K562 (cell line): ENCODE results near the gene IRF9. TPM values are rescaled to one million over a fixed set of nuclear protein-coding genes. Genes with fewer than 3 reads are reported as not detected.

Experiments
- AFF4 ChIP-seq: sonication (generic); formaldehyde crosslinking; IDR thresholded peaks from 2 replicates; pipeline ENCODE4 v1.8.0; 2023; ENCODE audit warnings: mild to moderate bottlenecking, missing genetic modification reagents
- ATF3 ChIP-seq, 2 experiments: fragments of 450-650 bp in 1 of 2; sonication (generic) in 1 of 2; formaldehyde crosslinking in 1 of 2; IDR thresholded peaks in 1 of 2; conservative IDR thresholded peaks in 1 of 2; 2 replicates each; pipeline versions ENCODE4 v1.6.1 to v1.8.1; 2016 to 2023; ENCODE audit warnings: mild to moderate bottlenecking in 2 of 2, moderate library complexity in 2 of 2, inconsistent platforms in 1 of 2, missing genetic modification reagents in 1 of 2
- ATF7 ChIP-seq: fragments of 450-650 bp; IDR thresholded peaks from 2 replicates; pipeline ENCODE4 v1.7.1; 2014; ENCODE audit warnings: mild to moderate bottlenecking, moderate library complexity
- CBX5 ChIP-seq: IDR thresholded peaks from 2 replicates; pipeline ENCODE4 v1.6.1; 2014; ENCODE audit warnings: low read depth, borderline replicate concordance
- CHD2 ChIP-seq: IDR thresholded peaks from 2 replicates; pipeline ENCODE4 v1.6.1; 2011; ENCODE audit warnings: low read depth, low read length
- CREBBP ChIP-seq: IDR thresholded peaks from one replicate; pipeline ENCODE4 v1.6.1; 2012; ENCODE audit warnings: low read depth, mild to moderate bottlenecking, control low read depth, inconsistent platforms, low read length
- DIDO1 ChIP-seq: fragments of 450-650 bp; IDR thresholded peaks from 2 replicates; pipeline ENCODE4 v1.6.1; 2016; ENCODE audit warnings: low read depth, missing biosample characterization, missing genetic modification characterization
- E2F6 ChIP-seq, 2 experiments: IDR thresholded peaks; 2 replicates each; pipeline ENCODE4 v1.6.1; 2011; ENCODE audit warnings: borderline replicate concordance in 1 of 2, control low read depth in 1 of 2, low read depth in 1 of 2, low read length in 1 of 2, mild to moderate bottlenecking in 1 of 2, mixed read lengths in 1 of 2, moderate library complexity in 1 of 2; ENCODE audit not compliant: insufficient read depth in 1 of 2, insufficient read length in 1 of 2, poor library complexity in 1 of 2, severe bottlenecking in 1 of 2; ENCODE audit errors: extremely low read depth in 1 of 2
- GTF2F1 ChIP-seq: IDR thresholded peaks from 2 replicates; pipeline ENCODE4 v1.6.1; 2011; ENCODE audit warnings: low read depth, low read length, improper control_type of control experiment
- HDAC3 ChIP-seq: fragments of 450-650 bp; IDR thresholded peaks from 2 replicates; pipeline ENCODE4 v1.6.1; 2018; ENCODE audit warnings: borderline replicate concordance, mild to moderate bottlenecking, moderate library complexity; ENCODE audit not compliant: partially characterized antibody
- KAT8 ChIP-seq: fragments of 450-650 bp; IDR thresholded peaks from 2 replicates; pipeline ENCODE4 v1.6.1; 2016; ENCODE audit warnings: low read depth, mild to moderate bottlenecking
- NR2C2 ChIP-seq, 2 experiments: fragments of 200-800 bp in 1 of 2; sonication (Bioruptor generic) in 1 of 2; sonication (generic) in 1 of 2; formaldehyde crosslinking in 1 of 2; IDR thresholded peaks; 2 replicates each; pipeline versions ENCODE4 v1.6.1 to v1.8.0; 2016 to 2022; ENCODE audit warnings: mild to moderate bottlenecking in 1 of 2, missing compliant biosample characterization in 1 of 2, missing genetic modification characterization in 1 of 2, missing genetic modification reagents in 1 of 2
- PCBP1 ChIP-seq: fragments of 200-400 bp; formaldehyde crosslinking; IDR thresholded peaks from 2 replicates; pipeline ENCODE4 v1.6.1; 2018; ENCODE audit warnings: mild to moderate bottlenecking, low read depth, low read length; ENCODE audit not compliant: poor library complexity, severe bottlenecking
- PHF8 ChIP-seq: fragments of 200-600 bp; sonication (generic); IDR thresholded peaks from 2 replicates; pipeline ENCODE4 v1.6.1; 2012; ENCODE audit warnings: mixed run types, mild to moderate bottlenecking, inconsistent platforms, low read length, moderate library complexity, borderline replicate concordance
- VEZF1 ChIP-seq: fragments of 200-800 bp; sonication (Bioruptor generic); IDR thresholded peaks from 2 replicates; pipeline ENCODE4 v1.6.1; 2017; ENCODE audit warnings: missing genetic modification characterization, missing compliant biosample characterization
- ZKSCAN1 ChIP-seq: fragments of 150-350 bp; IDR thresholded peaks from 2 replicates; pipeline ENCODE4 v1.6.1; 2016; ENCODE audit warnings: low read depth, low read length
- ZNF121 ChIP-seq: sonication (generic); formaldehyde crosslinking; conservative IDR thresholded peaks from 2 replicates; pipeline ENCODE4 v1.8.0; 2022; ENCODE audit warnings: missing genetic modification reagents
- ZNF41 ChIP-seq: fragments of 250-450 bp; sonication (Bioruptor Pico); conservative IDR thresholded peaks from 2 replicates; pipeline ENCODE4 v1.4.0; 2020; ENCODE audit warnings: mild to moderate bottlenecking
- polyA plus RNA-seq, 8 experiments: library from polyadenylated mRNA; depleted of rRNA in 4 of 8; stranded (reverse) in 5 of 8; unstranded in 3 of 8; fragments of >200 nt; fragmentation: Nextera tagmentation in 2 of 8; fragmentation: Illumina TruSeq in 1 of 8; extraction: Ambion mirVana in 2 of 8; extraction: Trizol in 1 of 8; gene quantifications; 2 replicates each; pipeline versions ENCODE4 v1.2.1 to v1.2.3, GENCODE V29; 2011 to 2014; ENCODE audit warnings: inconsistent platforms in 1 of 8, missing spikeins in 1 of 8
- total RNA-seq, 7 experiments: library from RNA; depleted of rRNA in 6 of 7; stranded (reverse); fragments of >200 nt in 6 of 7; fragmentation: Illumina TruSeq in 2 of 7; extraction: Trizol in 2 of 7; gene quantifications; 2 replicates each; pipeline versions ENCODE4 v1.2.1 to v1.2.3, GENCODE V29; 2011 to 2021; ENCODE audit warnings: low replicate concordance in 1 of 7

Gene IRF9
- total and polyA plus RNA-seq, 9 of the 15 experiments (the other 6 are each of a cell fraction or from before 2014, with no cell fraction given), result 0.79 to 14.8 (median 6.1) TPM

GRCh38 chr14:24195186-24196070, 34.4 kb downstream of the IRF9 start, which contains the start of gene TM9SF1 (continued):
- TF ChIP-seq HDAC3, result no peak
- peak; percentile 61 for TF ChIP-seq VEZF1 (CRISPR knock-in tag)
- no peak for TF ChIP-seq CBX5
- TF ChIP-seq PCBP1, result peak; percentile 97
- peak; percentile 50; the same call in 1 of the 2 replicates for TF ChIP-seq AFF4
- no peak for TF ChIP-seq NR2C2 (CRISPR knock-in tag; IDR thresholded peaks at IDR 0.05)
- TF ChIP-seq NR2C2 (tag; IDR thresholded peaks at IDR 0.05), result peak; percentile 74
- peak; percentile 99 to 100 for TF ChIP-seq E2F6 (IDR thresholded peaks at IDR 0.05; ENCODE audit: borderline replicate concordance in 1 of 2, extremely low read depth in 1 of 2, insufficient read depth in 1 of 2, insufficient read length in 1 of 2, low read depth in 1 of 2, low read length in 1 of 2, poor library complexity in 1 of 2, severe bottlenecking in 1 of 2)
- TF ChIP-seq GTF2F1, result no peak
- TF ChIP-seq PHF8, result peak; percentile 79; the same call in 1 of the 2 replicates
- TF ChIP-seq ATF7, result peak; percentile 90
- TF ChIP-seq CREBBP, result no peak
- no peak for TF ChIP-seq ZNF41 (CRISPR knock-in tag)
- peak; percentile 49 for TF ChIP-seq ATF3 (IDR thresholded peaks at IDR 0.05)
- peak; percentile 68; the same call in 1 of the 2 replicates for TF ChIP-seq ATF3 (CRISPR knock-in tag; conservative IDR thresholded peaks at IDR 0.05)
- TF ChIP-seq ZKSCAN1, result no peak
- no peak for TF ChIP-seq DIDO1
- TF ChIP-seq ZNF121, result no peak
- TF ChIP-seq CHD2, result no peak
- no peak for TF ChIP-seq KAT8
